H9 (cell line): Measurements from ENCODE around the gene FAM120A. TPM values are rescaled to one million over a fixed set of nuclear protein-coding genes. Genes with fewer than 3 reads are reported as not detected.

Experiments
- DNase-seq: peaks from one replicate; pipeline ENCODE4 v3.0.0-alpha.2; 2017
- H2AFZ ChIP-seq: one replicate; pipeline ENCODE4 v1.6.1; 2013; ENCODE audit warnings: mild to moderate bottlenecking, low read length, control low read depth, moderate library complexity
- H2AK5ac ChIP-seq: 2 replicates; pipeline ENCODE4 v1.6.1; 2013; ENCODE audit warnings: low read length, control low read depth, mixed read lengths; ENCODE audit not compliant: insufficient read length
- H2BK120ac ChIP-seq: one replicate; pipeline ENCODE4 v1.6.1; 2013; ENCODE audit warnings: low read depth, mild to moderate bottlenecking, low read length, control low read depth, inconsistent platforms; ENCODE audit not compliant: poor library complexity, severe bottlenecking
- H2BK12ac ChIP-seq: 2 replicates; pipeline ENCODE4 v1.6.1; 2013; ENCODE audit warnings: low read length, control low read depth, mixed read lengths, low read depth; ENCODE audit not compliant: insufficient read length
- H2BK15ac ChIP-seq: 2 replicates; pipeline ENCODE4 v1.6.1; 2013; ENCODE audit warnings: low read depth, low read length, control low read depth
- H2BK20ac ChIP-seq: one replicate; pipeline ENCODE4 v1.6.1; 2013; ENCODE audit warnings: low read depth, mild to moderate bottlenecking, low read length, control low read depth, inconsistent platforms; ENCODE audit not compliant: poor library complexity, severe bottlenecking
- H2BK5ac ChIP-seq: 2 replicates; pipeline ENCODE4 v1.6.1; 2013; ENCODE audit warnings: low read length, control low read depth, mixed read lengths; ENCODE audit not compliant: insufficient read length
- H3K14ac ChIP-seq: 2 replicates; pipeline ENCODE4 v1.6.1; 2013; ENCODE audit warnings: low read length, control low read depth; ENCODE audit not compliant: insufficient read depth
- H3K18ac ChIP-seq: 2 replicates; pipeline ENCODE4 v1.6.1; 2013; ENCODE audit warnings: low read depth, mild to moderate bottlenecking, mixed read lengths, low read length, control low read depth; ENCODE audit not compliant: insufficient read length
- H3K23ac ChIP-seq: 2 replicates; pipeline ENCODE4 v1.6.1; 2013; ENCODE audit warnings: low read length, control low read depth, mixed read lengths, low read depth; ENCODE audit not compliant: insufficient read length
- H3K23me2 ChIP-seq: 2 replicates; pipeline ENCODE4 v1.6.1; 2013; ENCODE audit warnings: low read depth, mild to moderate bottlenecking, mixed read lengths, low read length, control low read depth; ENCODE audit not compliant: insufficient read length, poor library complexity, severe bottlenecking
- H3K27ac ChIP-seq: 2 replicates; pipeline ENCODE4 v1.5.1; 2013; ENCODE audit warnings: low read length, control low read depth, mixed read lengths, low read depth; ENCODE audit not compliant: insufficient read length
- H3K27me3 ChIP-seq: 2 replicates; pipeline ENCODE4 v1.6.1; 2013; ENCODE audit warnings: low read length, control low read depth, inconsistent platforms; ENCODE audit not compliant: insufficient read depth
- H3K4ac ChIP-seq: 2 replicates; pipeline ENCODE4 v1.6.1; 2013; ENCODE audit warnings: low read depth, mild to moderate bottlenecking, control low read depth, inconsistent platforms, low read length, moderate library complexity
- H3K4me1 ChIP-seq: 2 replicates; pipeline ENCODE4 v1.6.1; 2013; ENCODE audit warnings: low read length, control low read depth, inconsistent platforms; ENCODE audit not compliant: insufficient read depth
- H3K4me2 ChIP-seq: 2 replicates; pipeline ENCODE4 v1.6.1; 2013; ENCODE audit warnings: low read length, control low read depth, mixed read lengths; ENCODE audit not compliant: insufficient read length, insufficient read depth
- H3K56ac ChIP-seq: 2 replicates; pipeline ENCODE4 v1.6.1; 2013; ENCODE audit warnings: low read depth, mild to moderate bottlenecking, mixed read lengths, low read length, control low read depth; ENCODE audit not compliant: insufficient read length
- H3K79me1 ChIP-seq: 2 replicates; pipeline ENCODE4 v1.6.1; 2013; ENCODE audit warnings: low read depth, mild to moderate bottlenecking, moderate library complexity, low read length, control low read depth, inconsistent platforms; ENCODE audit not compliant: insufficient read depth, poor library complexity, severe bottlenecking
- H3K79me2 ChIP-seq: 2 replicates; pipeline ENCODE4 v1.6.1; 2013; ENCODE audit warnings: low read length, control low read depth, inconsistent platforms; ENCODE audit not compliant: insufficient read depth
- H3K9ac ChIP-seq: 2 replicates; pipeline ENCODE4 v1.6.1; 2013; ENCODE audit warnings: low read length, control low read depth, mixed read lengths; ENCODE audit not compliant: insufficient read length; ENCODE audit errors: extremely low read depth
- H3K9me3 ChIP-seq: one replicate; pipeline ENCODE4 v1.6.1; 2013; ENCODE audit warnings: low read depth, low read length, inconsistent platforms; ENCODE audit not compliant: control insufficient read depth
- H3T11ph ChIP-seq: one replicate; pipeline ENCODE4 v1.6.1; 2013; ENCODE audit warnings: mild to moderate bottlenecking, low read length, control low read depth, inconsistent platforms
- H4K20me1 ChIP-seq: one replicate; pipeline ENCODE4 v1.6.1; 2013; ENCODE audit not compliant: control insufficient read depth, insufficient read length, insufficient read depth
- H4K5ac ChIP-seq: 2 replicates; pipeline ENCODE4 v1.6.1; 2013; ENCODE audit warnings: low read depth, mild to moderate bottlenecking, mixed read lengths, low read length, control low read depth; ENCODE audit not compliant: insufficient read length
- H4K8ac ChIP-seq: replicated peaks from 2 replicates; pipeline ENCODE4 v1.6.1; 2013; ENCODE audit warnings: low read length, control low read depth, mixed read lengths, low read depth; ENCODE audit not compliant: insufficient read length
- H4K91ac ChIP-seq: 2 replicates; pipeline ENCODE4 v1.6.1; 2013; ENCODE audit warnings: low read depth, mild to moderate bottlenecking, moderate library complexity, mixed read lengths, low read length, control low read depth; ENCODE audit not compliant: insufficient read length
- H3K27ac Mint-ChIP-seq, 3 experiments: 2 replicates in 2 of 3; 3 replicates in 1 of 3; pipeline ENCODE4 v1.8.0; 2020 to 2021; ENCODE audit warnings: mixed read lengths in 3 of 3, mild to moderate bottlenecking in 1 of 3, moderate library complexity in 1 of 3
- H3K27me3 Mint-ChIP-seq: 2 replicates; pipeline ENCODE4 v1.8.0; 2021; ENCODE audit warnings: low read depth, mild to moderate bottlenecking, moderate library complexity, mixed read lengths
- H3K36me3 Mint-ChIP-seq, 3 experiments: 2 replicates in 2 of 3; 3 replicates in 1 of 3; pipeline ENCODE4 v1.8.0; 2020 to 2021; ENCODE audit warnings: low read depth in 3 of 3, mixed read lengths in 3 of 3; ENCODE audit not compliant: insufficient read depth in 1 of 3
- H3K4me1 Mint-ChIP-seq, 2 experiments: 2 replicates each; pipeline ENCODE4 v1.8.0; 2020; ENCODE audit warnings: mixed read lengths in 2 of 2
- H3K4me3 Mint-ChIP-seq, 2 experiments: 2 replicates in 1 of 2; 3 replicates in 1 of 2; pipeline ENCODE4 v1.8.0; 2020 to 2021; ENCODE audit warnings: mild to moderate bottlenecking in 2 of 2, mixed read lengths in 2 of 2, moderate library complexity in 1 of 2
- H3K9me3 Mint-ChIP-seq, 2 experiments: 2 replicates in 1 of 2; 3 replicates in 1 of 2; pipeline ENCODE4 v1.8.0; 2020; ENCODE audit warnings: mild to moderate bottlenecking in 2 of 2, mixed read lengths in 2 of 2, moderate library complexity in 1 of 2
- CTCF ChIP-seq: fragments of 200-600 bp; sonication (generic); conservative IDR thresholded peaks from 3 replicates; pipeline ENCODE4 v1.8.0; 2021; ENCODE audit warnings: antibody characterized with exemption, mild to moderate bottlenecking
- WGBS: extraction: QIAGEN DNeasy Blood & Tissue Kit; methylation state at CpG from one replicate; pipeline ENCODE4 v1.1.7; 2013; ENCODE audit warnings: missing lambda C conversion rate, low lambda C conversion rate, mixed read lengths; ENCODE audit not compliant: insufficient read length; ENCODE audit errors: extremely low coverage; 5-methylcytosine and 5-hydroxymethylcytosine counted together
- total RNA-seq: library from RNA; stranded (reverse); gene quantifications from 2 replicates; pipeline ENCODE4 v1.2.1, GENCODE V29; 2021

Gene FAM120A
- total RNA-seq, 1 experiment from 2014 or later, result 57.7 TPM

GRCh38 chr9:93432964-93433363 is 18.5 kb upstream of the FAM120A start:
- DNase-seq, result no peak
- H3K9me3 Mint-ChIP-seq, result no peaks in the 10 kb centered on the region
- Histone ChIP-seq H2BK12ac (no peak overlapping the region), H2AK5ac (no peak overlapping the region), H2BK120ac (no peak overlapping the region), H4K5ac (no peak overlapping the region), H2AFZ (no peak overlapping the region), H3K27ac (no peak overlapping the region), H3K79me1 (no peaks in the 10 kb centered on the region), H4K91ac (no peak overlapping the region), H3K27me3 (no peaks in the 10 kb centered on the region), H4K20me1 (no peaks in the 10 kb centered on the region), H2BK20ac (no peak overlapping the region), H3K56ac (no peak overlapping the region), H2BK15ac (no peak overlapping the region), H3K9me3 (no peaks in the 10 kb centered on the region), H3K9ac (no peak overlapping the region), H2BK5ac (no peak overlapping the region), H3K4me2 (no peak overlapping the region), H4K8ac (no peak overlapping the region), H3K79me2 (no peaks in the 10 kb centered on the region), H3K23me2 (no peaks in the 10 kb centered on the region), H3K4ac (no peak overlapping the region), H3T11ph (no peak overlapping the region), H3K18ac (no peak overlapping the region), H3K23ac (no peak overlapping the region), H3K14ac (no peak overlapping the region), H3K4me1 (no peaks in the 10 kb centered on the region)
- WGBS, result no CpG with 5 or more reads among the region's 1 CpG
- no peaks in the 10 kb centered on the region for H3K36me3 Mint-ChIP-seq
- no peak overlapping the region for H3K4me3 Mint-ChIP-seq
- H3K27me3 Mint-ChIP-seq, result peaks cover 1% of the 10 kb centered on the region
- H3K27ac Mint-ChIP-seq, result no peak overlapping the region
- peaks cover 0 to 8% of the 10 kb centered on the region in 2 experiments; a peak in 2 of 4 replicates for H3K4me1 Mint-ChIP-seq
- no peak for TF ChIP-seq CTCF
